HS-27A (cell line): ENCODE results near the gene POLA1.
"Not testable (repeated sequence)": the region's sequence is repeated elsewhere in the genome, so short reads cannot be mapped to it uniquely, and the experiment has no call there.

ENCODE experiments used
- DNase-seq: peaks from one replicate; pipeline ENCODE4 v3.0.0-alpha.2; 2012; ENCODE audit warnings: low read depth, missing footprints

POLA1 gene

GRCh38 chrX:24693453-24694202 is at the start of gene POLA1:
Gene POLA1 (plus strand): TSS chrX:24693918. CDS start chrX:24693962, 44 bp downstream.
- peak; percentile 72 for DNase-seq

- DNase-seq, result no peak
Observed at GRCh38 chrX:24646006-24646405, 47.7 kb upstream of the POLA1 start.

GRCh38 chrX:24646745-24647182 is 47.0 kb upstream of the POLA1 start:
- no peak for DNase-seq

- DNase-seq, result no peak
Observed at GRCh38 chrX:24647257-24648058, 46.3 kb upstream of the POLA1 start, which contains the start of gene PCYT1B. Gene PCYT1B (minus strand): TSS chrX:24647347. CDS start chrX:24647105, 242 bp downstream.

GRCh38 chrX:24648495-24648894 is 45.2 kb upstream of the POLA1 start:
- DNase-seq, result no peak

- DNase-seq, result no peak
Observed at GRCh38 chrX:24651783-24652182, 41.9 kb upstream of the POLA1 start.

GRCh38 chrX:24655679-24656078 is 38.0 kb upstream of the POLA1 start:
- DNase-seq, result not testable (repeated sequence)

- no peak for DNase-seq
Observed at GRCh38 chrX:24657671-24658386, 35.9 kb upstream of the POLA1 start.

- no peak for DNase-seq
Observed at GRCh38 chrX:24658421-24658820, 35.3 kb upstream of the POLA1 start.

GRCh38 chrX:24659106-24659505 is 34.6 kb upstream of the POLA1 start:
- no peak for DNase-seq

- no peak for DNase-seq
Observed at GRCh38 chrX:24659646-24660045, 34.1 kb upstream of the POLA1 start.

- no peak for DNase-seq
Observed at GRCh38 chrX:24661292-24661691, 32.4 kb upstream of the POLA1 start.

- DNase-seq, result no peak
Observed at GRCh38 chrX:24662352-24662751, 31.4 kb upstream of the POLA1 start.

- no peak for DNase-seq
Observed at GRCh38 chrX:24668111-24668510, 25.6 kb upstream of the POLA1 start.

- DNase-seq, result no peak
Observed at GRCh38 chrX:24672701-24673190, 21.0 kb upstream of the POLA1 start.

GRCh38 chrX:24673424-24673823 is 20.3 kb upstream of the POLA1 start:
- no peak for DNase-seq

- DNase-seq, result no peak
Observed at GRCh38 chrX:24676403-24677024, 17.2 kb upstream of the POLA1 start.

GRCh38 chrX:24682739-24683432 is 10.8 kb upstream of the POLA1 start:
- no peak for DNase-seq

GRCh38 chrX:24684048-24684447 is 9.7 kb upstream of the POLA1 start:
- DNase-seq, result no peak

GRCh38 chrX:24692305-24692704 is 1.4 kb upstream of the POLA1 start:
- no peak for DNase-seq

- no peak for DNase-seq
Observed at GRCh38 chrX:24694825-24695224, 1.1 kb downstream of the POLA1 start.
